ENCODE results near the gene PITPNC1. TPM values are rescaled to one million over a fixed set of nuclear protein-coding genes. Genes with fewer than 3 reads are reported as not detected.

The PITPNC1 gene
- total RNA-seq, 1 experiment from 2014 or later, result 35.5 TPM

- intact Hi-C loops (cut with micrococcal nuclease; ENCODE audit: unreplicated experiment), result no loop called here
These were observed 243.6 kb downstream of the PITPNC1 start for GRCh38 chr17:67620636-67621035.

GRCh38 chr17:67623767-67624166 is 246.7 kb downstream of the PITPNC1 start:
- H3K9me3 ChIP-seq (ENCODE audit: low read depth, low read length, poor library complexity, severe bottlenecking), result no peaks in the 10 kb centered on the region
- no peak overlapping the region for H3K4me3 ChIP-seq (ENCODE audit: low read depth, low read length, poor library complexity, severe bottlenecking)
- no peaks in the 10 kb centered on the region for H3K4me1 ChIP-seq (ENCODE audit: insufficient read depth, low read length, poor library complexity, severe bottlenecking)
- no peaks in the 10 kb centered on the region for H3K36me3 ChIP-seq (ENCODE audit: insufficient read depth, low read length, poor library complexity, severe bottlenecking)
- no TSS peak for BruUV-seq (replicated peaks)
- no peaks in the 10 kb centered on the region for H3K27me3 ChIP-seq (replicated peaks; ENCODE audit: insufficient read depth, low read depth, low read length, poor library complexity)
- CTCF ChIA-PET, result no interaction called here
- intact Hi-C loops (cut with micrococcal nuclease; ENCODE audit: unreplicated experiment), result no loop called here
- H3K27ac ChIP-seq (ENCODE audit: low read depth, low read length, poor library complexity, severe bottlenecking), result no peak overlapping the region
- POLR2A ChIA-PET (ENCODE audit: low non-redundant PET), result no interaction called here
- no peak for TF ChIP-seq EZH2 (IDR thresholded peaks at IDR 0.05; ENCODE audit: borderline replicate concordance, low read depth, low read length, poor library complexity, severe bottlenecking)
- TF ChIP-seq CTCF (conservative IDR thresholded peaks at IDR 0.05; ENCODE audit: low read depth, low read length), result no peak
- no peak for DNase-seq (ENCODE audit: low spot score)

More at GRCh38 chr17:67620636-67621035, 243.6 kb downstream of the PITPNC1 start:
- TF ChIP-seq EZH2 (IDR thresholded peaks at IDR 0.05; ENCODE audit: borderline replicate concordance, low read depth, low read length, poor library complexity, severe bottlenecking), result no peak
- no peak for TF ChIP-seq CTCF (conservative IDR thresholded peaks at IDR 0.05; ENCODE audit: low read depth, low read length)
- Histone ChIP-seq H3K4me1 (ENCODE audit: insufficient read depth, low read length, poor library complexity, severe bottlenecking) (no peaks in the 10 kb centered on the region), H3K27ac (ENCODE audit: low read depth, low read length, poor library complexity, severe bottlenecking) (no peak overlapping the region), H3K36me3 (ENCODE audit: insufficient read depth, low read length, poor library complexity, severe bottlenecking) (no peaks in the 10 kb centered on the region), H3K4me3 (ENCODE audit: low read depth, low read length, poor library complexity, severe bottlenecking) (no peak overlapping the region), H3K9me3 (ENCODE audit: low read depth, low read length, poor library complexity, severe bottlenecking) (no peaks in the 10 kb centered on the region), H3K27me3 (replicated peaks; ENCODE audit: insufficient read depth, low read depth, low read length, poor library complexity) (no peaks in the 10 kb centered on the region)
- no peak for DNase-seq (ENCODE audit: low spot score)
- CTCF ChIA-PET, result no interaction called here
- POLR2A ChIA-PET (ENCODE audit: low non-redundant PET), result no interaction called here
- no TSS peak for BruUV-seq (replicated peaks)

GRCh38 chr17:67624886-67625656 is 248.0 kb downstream of the PITPNC1 start:
- POLR2A ChIA-PET (ENCODE audit: low non-redundant PET), result no interaction called here
- H3K4me1 ChIP-seq (ENCODE audit: insufficient read depth, low read length, poor library complexity, severe bottlenecking), result peaks cover 6% of the 10 kb centered on the region
- no peak overlapping the region for H3K27ac ChIP-seq (ENCODE audit: low read depth, low read length, poor library complexity, severe bottlenecking)
- no peaks in the 10 kb centered on the region for H3K36me3 ChIP-seq (ENCODE audit: insufficient read depth, low read length, poor library complexity, severe bottlenecking)
- DNase-seq (ENCODE audit: low spot score), result no peak
- H3K4me3 ChIP-seq (ENCODE audit: low read depth, low read length, poor library complexity, severe bottlenecking), result no peak overlapping the region
- BruUV-seq (replicated peaks), result no TSS peak
- intact Hi-C loops (cut with micrococcal nuclease; ENCODE audit: unreplicated experiment), result loop anchor here (5.0 kb wide), 1 partner anchor 148 kb away; no protein-coding TSS in a partner anchor
- no peaks in the 10 kb centered on the region for H3K27me3 ChIP-seq (replicated peaks; ENCODE audit: insufficient read depth, low read depth, low read length, poor library complexity)
- no peaks in the 10 kb centered on the region for H3K9me3 ChIP-seq (ENCODE audit: low read depth, low read length, poor library complexity, severe bottlenecking)
- no peak for TF ChIP-seq CTCF (conservative IDR thresholded peaks at IDR 0.05; ENCODE audit: low read depth, low read length)
- TF ChIP-seq EZH2 (IDR thresholded peaks at IDR 0.05; ENCODE audit: borderline replicate concordance, low read depth, low read length, poor library complexity, severe bottlenecking), result no peak
- CTCF ChIA-PET, result interaction anchor here (0.7 kb wide), 1 partner anchor 240 kb away, joined by 3 read pairs; no protein-coding TSS in a partner anchor

Measured in A673 (cell line).